Heart right ventricle (tissue), 16 donors: ENCODE data around the gene IQCK. TPM values are rescaled to one million over a fixed set of nuclear protein-coding genes. Genes with fewer than 3 reads are reported as not detected.

Experiments used
- ATAC-seq, 8 donors: fragments of 200-7000 bp; cut with Tn5 transposase; one replicate each; pipeline ENCODE4 v1.9.1; 2020; ENCODE audit warnings: mild to moderate bottlenecking in 8 of 8, moderate library complexity in 8 of 8, moderate number of reproducible peaks in 1 of 8
- DNase-seq, 2 donors: peaks; one replicate each; pipeline ENCODE4 v3.0.0-alpha.2; 2020
- H3K27ac ChIP-seq, 10 donors: fragments of 200-600 bp; sonication (generic) in 2 of 10; one replicate each; pipeline versions ENCODE4 v1.5.0 to v1.8.0; 2020 to 2022; ENCODE audit warnings: mild to moderate bottlenecking in 3 of 10
- H3K27me3 ChIP-seq, 7 donors: fragments of 200-600 bp; one replicate each; pipeline ENCODE4 v1.8.0; 2021 to 2022; ENCODE audit warnings: mild to moderate bottlenecking in 2 of 7
- H3K36me3 ChIP-seq, 9 donors: fragments of 200-600 bp; sonication (generic) in 1 of 9; one replicate each; pipeline versions ENCODE4 v1.5.0 to v1.8.0; 2020 to 2022; ENCODE audit warnings: mild to moderate bottlenecking in 2 of 9
- H3K4me1 ChIP-seq, 9 donors: fragments of 200-600 bp; sonication (generic) in 1 of 9; one replicate each; pipeline versions ENCODE4 v1.5.0 to v1.8.0; 2020 to 2022; ENCODE audit warnings: mild to moderate bottlenecking in 4 of 9
- H3K4me3 ChIP-seq, 10 donors: fragments of 200-600 bp; sonication (generic) in 2 of 10; one replicate each; pipeline versions ENCODE4 v1.5.0 to v1.8.0; 2020 to 2022; ENCODE audit warnings: mild to moderate bottlenecking in 7 of 10, moderate library complexity in 2 of 10
- H3K9me3 ChIP-seq, 11 donors: fragments of 200-600 bp in 10 of 11; sonication (generic) in 2 of 11; one replicate each; pipeline versions ENCODE4 v1.5.0 to v1.8.0; 2013 to 2022; ENCODE audit warnings: mild to moderate bottlenecking in 2 of 11, control low read depth in 1 of 11, moderate library complexity in 1 of 11
- CTCF ChIP-seq, 9 donors: fragments of 200-600 bp; sonication (generic) in 2 of 9; IDR thresholded peaks; one replicate each; pipeline versions ENCODE4 v1.5.0 to v1.8.0; 2021 to 2022; ENCODE audit warnings: antibody characterized with exemption in 9 of 9, mild to moderate bottlenecking in 5 of 9, moderate library complexity in 1 of 9
- WGBS, 2 donors: extraction: QIAGEN DNeasy Blood & Tissue Kit; methylation state at CpG; one replicate each; pipeline ENCODE4 v1.1.7; 2013; ENCODE audit warnings: inconsistent platforms in 1 of 2; 5-methylcytosine and 5-hydroxymethylcytosine counted together
- intact Hi-C, 10 donors: fragments of 100-400 bp; cut with DNase I; formaldehyde crosslinking; loops; one replicate each; pipeline versions ENCODE4 v1.11.1 to v1.14.2; 2022
- polyA plus RNA-seq, 2 donors: library from polyadenylated mRNA; stranded (reverse); fragments of 200-250 nt; gene quantifications; one replicate each; pipeline ENCODE4 v1.2.3, GENCODE V29; 2013
- total RNA-seq, 10 donors: library from RNA; stranded (reverse); fragmentation: NEBNext Ultra II Directional in 3 of 10; extraction: Animal tissue kit (Norgen Biotek cat#: 25700) in 3 of 10; gene quantifications; one replicate each; pipeline versions ENCODE4 v1.2.1 to v1.2.4, GENCODE V29; 2021 to 2023
- donor health status: Arrhythmogenic right ventricular cardiomyopathy.
- donor health status: ischemic (EF 13 %, LVEDD 7.1; RV severe dilation, severe dysfunction).
- donor health status: healthy with polysubstance abuse.
- donor health status: DM: no; HTN: yes; CAD: no.
- donor health status: DM: no; HTN: no; CAD: no.
- donor health status: ischemic (EF 25% LVEDD 6.9; RV normal size, moderate dysfunction).
- donor health status: ischemic (EF 25% LVEDD 5.7; RV mildly dilated, moderate dysfunction).
- donor health status: healthy.
- donor health status: DM: yes; HTN: yes; CAD: no.
- donor health status: Ischemic cardiomyopathy.
- donor health status: ischemic (EF 35%, LVEDD 5.7; RV mildly dilated, moderate dysfunction).
- donor health status: nonischemic (EF 11% LVEDD 7.7; RV severe dilation, severe dysfunction).
- donor health status: DM: yes; HTN: yes; CAD: no.
- donor health status: PGD.
- donor health status: ischemic (EF 29% LVEDD 5.4; RV normal size, mild dysfunction).
- donor health status: nonischemic (EF 23%, LVEDD 6.1; RV moderate dilation, normal function).

The IQCK gene
- total and polyA plus RNA-seq, 12 donors: 5.5 to 11.7 (median 7.4) TPM

GRCh38 chr16:19894586-19894985 is 176.5 kb downstream of the IQCK start:
- H3K9me3 ChIP-seq: peaks cover 0 to 5% (median 0%) of the 10 kb centered on the region in 11 donors
- ATAC-seq (no peak), DNase-seq (no peak)
- 84 to 92% methylated on average over 7 of the region's 7 CpGs for WGBS, 2 donors
- H3K4me3 ChIP-seq: no peak overlapping the region
- no peaks in the 10 kb centered on the region for H3K36me3 ChIP-seq
- intact Hi-C loops: no loop called here
- no peaks in the 10 kb centered on the region for H3K4me1 ChIP-seq
- peaks cover 0 to 7% (median 0%) of the 10 kb centered on the region in 7 donors for H3K27me3 ChIP-seq
- TF ChIP-seq CTCF (IDR thresholded peaks at IDR 0.05): no peak
- H3K27ac ChIP-seq: no peak overlapping the region

GRCh38 chr16:19896951-19897350 is 178.9 kb downstream of the IQCK start:
- TF ChIP-seq CTCF (IDR thresholded peaks at IDR 0.05): no peak
- intact Hi-C loops: no loop called here
- Histone ChIP-seq H3K9me3 (no peaks in the 10 kb centered on the region), H3K4me3 (no peak overlapping the region), H3K36me3 (no peaks in the 10 kb centered on the region), H3K27me3 (peaks cover 0 to 7% (median 0%) of the 10 kb centered on the region in 7 donors), H3K27ac (no peak overlapping the region), H3K4me1 (no peaks in the 10 kb centered on the region)
- ATAC-seq: no peak
- DNase-seq: no peak
- 86 to 92% methylated on average over 5 of the region's 5 CpGs for WGBS, 2 donors

GRCh38 chr16:19898166-19898565 is 180.1 kb downstream of the IQCK start:
- WGBS, 2 donors: 73 to 74% methylated on average over 5 of the region's 5 CpGs
- peak in 1 of 8 donors; percentile 16 for ATAC-seq

GRCh38 chr16:19898924-19899604 is 181.0 kb downstream of the IQCK start:
- peak; percentile 48 to 78 (median 71) for TF ChIP-seq CTCF (IDR thresholded peaks at IDR 0.05)
- peak in 3 of 8 donors; percentile 56 to 64 (median 58) for ATAC-seq
- Histone ChIP-seq H3K4me3 (no peak overlapping the region), H3K27me3 (peaks cover 0 to 7% (median 0%) of the 10 kb centered on the region in 7 donors), H3K4me1 (no peaks in the 10 kb centered on the region), H3K36me3 (no peaks in the 10 kb centered on the region), H3K9me3 (no peaks in the 10 kb centered on the region), H3K27ac (no peak overlapping the region)
- peak in 1 of 2 donors; percentile 44 for DNase-seq
- intact Hi-C loops: no loop called here
- WGBS, 2 donors: 12 to 17% methylated on average over 13 of the region's 13 CpGs

More at GRCh38 chr16:19898166-19898565, 180.1 kb downstream of the IQCK start:
- Histone ChIP-seq H3K27ac (no peak overlapping the region), H3K4me3 (no peak overlapping the region), H3K4me1 (no peaks in the 10 kb centered on the region), H3K27me3 (peaks cover 0 to 7% (median 0%) of the 10 kb centered on the region in 7 donors), H3K36me3 (no peaks in the 10 kb centered on the region), H3K9me3 (no peaks in the 10 kb centered on the region)
- intact Hi-C loops: no loop called here
- no peak for TF ChIP-seq CTCF (IDR thresholded peaks at IDR 0.05)
- DNase-seq: no peak
